NCI-H2227 treated with DMSO at 0.1 percent for 48 hours (cell line): ENCODE measurements around the gene SS18.
"Not testable (repeated sequence)": the region's sequence is repeated elsewhere in the genome, so short reads cannot be mapped to it uniquely, and the experiment has no call there.

Experiments used
- DNase-seq: peaks from one replicate; lab custom pipeline; 2025; lab: John Stamatoyannopoulos, UW

Gene SS18, protein sequence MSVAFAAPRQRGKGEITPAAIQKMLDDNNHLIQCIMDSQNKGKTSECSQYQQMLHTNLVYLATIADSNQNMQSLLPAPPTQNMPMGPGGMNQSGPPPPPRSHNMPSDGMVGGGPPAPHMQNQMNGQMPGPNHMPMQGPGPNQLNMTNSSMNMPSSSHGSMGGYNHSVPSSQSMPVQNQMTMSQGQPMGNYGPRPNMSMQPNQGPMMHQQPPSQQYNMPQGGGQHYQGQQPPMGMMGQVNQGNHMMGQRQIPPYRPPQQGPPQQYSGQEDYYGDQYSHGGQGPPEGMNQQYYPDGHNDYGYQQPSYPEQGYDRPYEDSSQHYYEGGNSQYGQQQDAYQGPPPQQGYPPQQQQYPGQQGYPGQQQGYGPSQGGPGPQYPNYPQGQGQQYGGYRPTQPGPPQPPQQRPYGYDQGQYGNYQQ

DNA sequence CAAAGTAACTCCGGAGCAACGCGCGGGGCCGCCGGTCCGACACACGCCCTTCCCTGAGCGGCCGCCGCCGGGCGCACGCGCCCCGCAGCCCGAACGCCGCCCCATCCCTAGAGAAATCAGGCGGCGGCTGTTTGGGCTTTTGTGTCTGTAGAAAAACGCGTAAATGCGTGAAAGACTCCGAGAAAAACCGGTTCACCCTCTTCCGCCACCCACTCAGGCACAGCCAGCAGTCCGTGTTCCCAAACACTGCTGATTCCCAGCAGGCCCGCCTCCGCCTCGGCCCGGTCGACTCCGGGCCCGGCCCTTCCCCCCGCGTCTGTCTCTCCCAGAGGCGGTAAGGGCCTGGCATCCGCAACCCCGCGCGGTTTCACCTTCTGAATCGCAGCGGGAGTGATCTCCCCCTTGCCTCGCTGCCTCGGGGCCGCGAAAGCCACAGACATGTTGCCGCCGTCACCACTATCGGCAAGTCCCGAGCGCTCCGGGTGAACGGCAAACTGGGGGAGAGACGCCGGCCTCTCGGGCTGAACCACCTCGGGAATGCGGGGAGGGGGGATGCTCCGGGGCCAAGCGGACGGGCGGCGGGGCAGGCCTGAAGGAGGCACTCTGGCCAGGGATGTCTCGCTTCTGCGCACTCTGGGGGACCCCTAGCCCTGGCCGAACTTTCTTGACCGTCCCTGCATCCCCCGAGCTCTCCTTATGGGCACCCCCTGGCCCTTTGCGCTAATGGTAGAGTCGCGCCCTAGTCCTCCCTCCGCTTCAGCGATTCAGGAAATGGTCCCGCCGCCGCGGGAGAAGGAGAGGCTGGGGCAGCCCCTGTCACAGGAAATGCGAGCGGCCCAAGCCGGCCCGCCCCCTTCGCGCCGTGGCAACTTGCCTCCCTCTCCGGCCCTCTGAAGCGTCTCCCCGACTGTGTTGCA is at the start of gene SS18:
Gene SS18, minus strand, starts transcription at position 484 of the 917 bp plus-strand sequence. Its CDS starts 44 bp downstream, at position 440.
- DNase-seq: peak; percentile 91

- DNase-seq: no peak
Measured at GRCh38 chr18:26135548-26135947, 45.1 kb upstream of the SS18 start.

DNA sequence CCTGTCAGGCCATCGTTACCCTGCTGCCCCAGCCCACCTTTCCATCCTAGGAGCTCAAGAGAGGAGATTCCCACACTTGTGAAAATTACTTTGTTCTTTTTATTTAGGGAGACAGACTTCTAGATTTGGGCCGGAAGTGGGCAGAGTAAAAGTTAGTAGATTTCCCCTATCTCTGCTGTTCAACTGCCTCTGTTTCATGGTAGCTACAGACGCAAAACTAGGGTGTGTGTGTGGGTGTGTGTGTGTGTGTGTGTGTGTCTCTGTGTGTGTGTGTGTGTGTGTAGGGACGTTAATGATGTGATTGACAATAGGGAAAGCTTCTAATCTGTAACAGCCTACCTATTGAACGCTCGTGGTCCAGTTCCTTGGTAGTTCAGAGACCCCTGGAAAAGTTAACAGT is 43.7 kb upstream of the SS18 start:
- DNase-seq: no peak

- DNase-seq: peak; percentile 27
Measured at GRCh38 chr18:26133652-26134051, 43.2 kb upstream of the SS18 start, which contains the start of gene PSMA8. Gene PSMA8, plus strand, starts transcription at chr18:26133869. Its CDS starts 97 bp downstream, at chr18:26133966.

GRCh38 chr18:26128192-26128591 is 37.8 kb upstream of the SS18 start:
- DNase-seq: not testable (repeated sequence)

- DNase-seq: no peak
Measured at GRCh38 chr18:26127786-26128185, 37.4 kb upstream of the SS18 start.

DNA sequence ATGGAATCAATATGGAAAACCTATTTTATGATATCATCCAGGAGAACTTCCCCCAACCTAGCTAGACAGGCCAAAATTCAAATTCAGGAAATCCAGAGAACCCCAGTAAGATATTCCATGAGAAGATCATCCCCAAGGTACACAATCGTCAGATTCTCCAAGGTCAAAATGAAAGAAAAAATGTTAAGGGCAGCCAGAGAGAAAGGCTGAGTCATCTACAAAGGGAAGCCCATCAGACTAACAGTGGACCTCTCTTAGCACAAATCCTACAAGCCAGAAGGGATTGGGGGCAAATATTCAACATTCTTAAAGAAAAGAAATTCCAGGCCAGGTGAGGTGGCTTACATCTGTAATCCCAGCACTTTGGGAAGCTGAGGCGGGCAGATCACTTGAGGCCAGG is 31.6 kb upstream of the SS18 start:
- not testable (repeated sequence) for DNase-seq

DNA sequence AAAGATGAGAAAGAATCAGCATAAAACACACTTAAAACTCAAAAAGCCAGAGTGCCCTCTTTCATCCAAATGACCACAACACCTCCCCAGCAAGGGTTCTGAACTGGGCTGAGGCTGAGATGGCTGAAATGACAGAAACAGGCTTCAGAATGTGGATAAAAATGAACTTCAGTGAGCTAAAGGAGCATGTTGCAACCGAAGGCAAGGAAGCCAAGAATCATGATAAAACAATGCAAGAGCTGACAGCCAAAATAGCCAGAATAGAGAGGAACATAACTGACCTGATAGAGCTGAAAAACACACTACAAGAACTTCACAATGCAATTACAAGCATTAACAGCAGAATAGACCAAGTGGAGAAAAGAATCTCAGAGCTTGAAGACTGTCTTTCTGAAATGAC is 31.1 kb upstream of the SS18 start:
- no peak for DNase-seq

DNA sequence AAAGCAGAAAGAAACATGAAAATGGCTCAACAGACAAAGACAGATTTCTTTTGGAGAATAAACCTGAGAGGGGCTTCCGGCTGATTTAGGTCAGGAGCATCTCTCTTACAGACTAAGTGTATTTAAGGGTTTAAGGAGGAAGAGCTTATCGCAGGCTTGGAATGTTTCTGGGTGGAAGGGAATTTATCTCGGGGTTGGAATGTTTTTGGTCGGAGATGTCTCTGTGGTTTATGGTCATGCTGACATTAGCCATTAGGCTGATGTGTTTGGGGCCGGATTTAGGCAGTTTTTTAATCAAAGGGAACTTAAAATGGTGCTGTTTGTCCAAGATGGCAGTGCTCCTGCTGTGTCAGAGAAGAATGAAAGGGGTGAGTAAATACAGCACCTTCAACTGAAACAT is 28.8 kb upstream of the SS18 start:
- no peak for DNase-seq

DNA sequence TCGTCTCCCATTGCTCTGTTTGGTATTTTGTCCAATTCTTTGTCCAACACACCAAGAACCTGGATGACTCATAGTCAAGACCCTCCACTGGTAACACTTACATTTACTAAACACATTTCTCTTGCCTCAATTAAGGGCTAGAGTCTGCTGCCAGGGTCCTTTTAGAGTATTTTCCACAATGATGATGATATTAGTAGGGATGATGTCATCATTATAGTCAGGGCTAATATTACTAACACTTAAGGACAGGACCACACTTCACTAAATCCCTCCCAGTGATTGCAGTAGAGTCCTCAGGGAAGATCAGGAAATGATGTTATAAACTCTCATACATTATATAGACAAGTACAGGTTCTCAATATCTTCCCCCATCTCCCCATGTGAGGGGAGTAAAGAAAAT is 13.6 kb upstream of the SS18 start:
- DNase-seq: no peak

- no peak for DNase-seq
Measured at GRCh38 chr18:26103579-26103978, 13.2 kb upstream of the SS18 start.

DNA sequence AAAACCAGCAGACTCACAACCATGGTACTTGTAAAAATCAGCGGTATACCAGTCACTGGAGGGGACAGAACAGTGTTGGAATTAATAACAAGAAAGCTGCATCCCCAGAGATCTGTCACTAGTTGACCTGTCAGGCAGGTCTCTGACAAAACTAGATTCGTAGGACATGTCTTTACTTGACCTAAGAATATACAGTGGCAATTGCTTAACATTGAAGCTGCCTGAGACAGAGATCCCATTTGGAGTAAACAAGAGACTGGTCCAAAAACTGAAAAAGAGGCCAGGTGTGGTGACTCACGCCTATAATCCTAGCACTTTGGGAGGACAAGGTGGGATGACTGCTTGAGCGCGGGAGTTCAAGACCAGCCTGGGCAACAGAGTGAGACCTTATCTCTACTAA is 7.2 kb upstream of the SS18 start:
- DNase-seq: no peak

DNA sequence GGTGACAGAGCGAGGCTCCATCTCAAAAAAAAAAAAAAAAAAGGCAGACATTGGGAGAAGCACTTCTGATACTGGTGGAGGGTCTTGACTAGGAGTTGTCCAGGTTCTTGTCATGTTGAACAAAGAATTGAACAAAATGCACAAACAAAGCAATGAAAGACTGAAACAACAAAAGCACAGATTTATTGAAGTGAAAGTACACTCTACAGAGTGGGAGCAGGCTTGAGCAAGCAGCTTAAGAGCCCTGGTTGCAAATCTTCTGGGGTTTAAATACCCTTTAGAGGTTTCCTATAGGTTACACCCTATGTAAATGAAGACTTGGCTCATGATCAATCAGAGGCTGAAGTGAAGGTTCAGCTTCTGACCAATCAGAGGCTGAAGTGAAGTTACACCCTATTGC is 6.4 kb upstream of the SS18 start:
- DNase-seq: no peak

GRCh38 chr18:26091047-26091630 is 726 bp upstream of the SS18 start:
- DNase-seq: no peak

DNA sequence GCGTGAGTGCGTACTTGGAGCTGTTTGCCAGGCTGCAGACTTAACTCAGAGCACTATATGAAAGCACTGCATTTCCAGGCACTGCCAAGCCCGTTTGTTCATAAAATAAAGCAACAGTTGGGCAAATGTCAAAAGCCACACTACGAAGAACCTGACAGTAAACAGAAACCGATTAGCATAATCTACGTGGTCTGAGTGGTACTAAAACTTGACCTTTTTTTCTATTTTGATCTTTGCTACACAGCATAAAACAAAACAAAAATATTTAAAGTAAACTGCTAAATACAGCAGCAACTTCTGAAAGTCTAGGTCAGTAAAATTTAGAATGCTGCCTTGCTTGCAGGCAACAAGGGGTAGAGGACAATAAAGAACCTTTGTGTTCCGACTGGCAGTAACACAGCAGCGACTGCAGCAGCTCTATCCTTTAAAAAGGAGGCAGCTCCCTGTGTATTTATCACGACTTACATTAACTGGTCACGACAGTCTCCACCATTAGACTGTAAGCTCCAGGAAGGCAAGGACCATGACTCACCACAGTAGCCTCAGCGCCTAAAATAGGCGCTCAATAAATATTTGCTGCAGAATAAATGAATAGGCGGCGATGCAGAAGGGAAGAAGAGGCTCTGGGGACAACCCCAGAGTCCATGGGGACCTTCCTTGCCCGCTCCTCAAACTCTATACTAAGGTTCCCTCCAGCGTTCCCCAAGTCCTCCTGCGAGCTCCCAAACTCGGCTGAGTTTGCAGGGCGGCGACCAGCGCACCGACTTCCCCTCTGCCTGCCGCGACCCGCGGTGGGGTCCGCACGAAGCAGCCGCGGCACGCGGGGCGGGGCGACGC is 902 bp downstream of the SS18 start:
- DNase-seq: peak; percentile 18

GRCh38 chr18:26088487-26088886 is 1.9 kb downstream of the SS18 start:
- no peak for DNase-seq

- no peak for DNase-seq
Measured at GRCh38 chr18:26086959-26087358, 3.5 kb downstream of the SS18 start.

DNA sequence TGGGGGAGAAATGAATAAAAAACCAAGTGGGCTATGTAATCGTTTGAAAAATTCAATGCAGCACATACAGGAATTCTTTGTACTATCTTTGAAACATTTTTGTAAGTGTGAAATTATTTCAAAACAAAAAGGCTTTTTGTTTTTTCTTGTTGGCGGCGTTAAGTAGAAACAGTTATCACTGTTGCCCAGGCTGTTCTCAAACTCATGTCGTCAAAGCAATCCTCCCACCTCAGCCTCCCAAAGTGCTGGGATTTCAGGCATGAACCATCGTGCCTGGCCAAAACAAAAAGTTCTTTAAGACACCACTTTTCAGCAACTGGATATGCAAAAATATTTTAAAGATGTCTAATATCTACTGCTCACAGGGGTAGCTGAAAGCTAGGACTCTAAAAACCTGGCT is 5.4 kb downstream of the SS18 start:
- DNase-seq: no peak

GRCh38 chr18:26083099-26083498 is 7.3 kb downstream of the SS18 start:
- DNase-seq: no peak

DNA sequence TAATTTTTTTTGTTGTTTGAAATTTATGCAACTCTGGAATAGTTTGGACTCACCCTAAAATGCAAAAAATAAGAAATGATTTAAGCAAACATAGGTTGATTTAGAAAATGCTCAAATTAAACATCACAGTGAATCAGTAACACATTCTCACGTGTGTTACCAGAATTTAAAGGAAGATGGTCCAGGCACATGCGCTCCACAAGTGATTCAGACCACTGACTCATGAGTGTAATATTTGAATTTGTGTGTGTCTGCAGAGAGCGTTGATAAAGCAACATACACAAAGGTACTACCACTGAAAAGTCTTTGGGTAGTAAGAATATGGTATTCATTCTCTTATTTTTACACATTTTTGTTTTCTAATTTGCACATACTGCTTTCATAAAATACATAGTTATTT is 7.9 kb downstream of the SS18 start:
- no peak for DNase-seq

DNA sequence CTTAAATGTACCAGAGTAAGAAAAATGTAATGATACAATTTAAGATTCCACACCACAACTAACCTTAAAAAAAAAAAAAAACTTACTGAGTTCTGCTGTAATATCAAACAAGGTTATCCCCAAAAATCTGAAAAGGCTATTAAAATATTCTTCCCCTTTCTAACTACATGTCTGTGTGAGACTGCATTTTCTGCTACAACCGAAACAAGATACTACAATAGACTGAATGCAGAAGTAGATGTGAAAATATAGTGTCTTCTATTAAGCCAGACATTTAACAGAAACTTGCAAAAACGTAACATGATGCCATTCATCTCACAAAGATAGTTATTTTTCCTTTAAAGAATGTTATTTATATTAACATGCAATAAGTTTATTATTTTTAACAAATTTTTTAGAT is 16.2 kb downstream of the SS18 start:
- no peak for DNase-seq

DNA sequence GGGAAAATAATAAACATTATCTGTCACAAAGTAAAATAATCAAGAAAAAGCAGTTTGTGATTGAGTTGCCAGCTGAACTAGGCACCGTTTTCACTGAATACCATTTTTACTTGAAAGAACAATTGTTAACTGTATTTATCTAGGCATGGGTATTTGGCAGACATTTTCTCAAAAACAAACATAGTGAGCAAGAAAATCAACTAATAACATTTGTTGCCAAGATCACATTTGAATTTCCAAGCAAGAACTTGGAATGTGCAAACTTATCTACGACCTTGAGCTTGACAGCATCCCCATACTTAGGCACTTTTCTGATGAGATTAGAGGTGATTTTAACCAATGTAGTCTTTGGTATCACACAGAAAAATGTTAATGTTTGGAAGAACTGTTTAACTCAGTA is 16.7 kb downstream of the SS18 start:
- DNase-seq: no peak
